Uterus (tissue), 2 donors: Measurements from ENCODE around the gene EYS.

ENCODE experiments used
- POLR2A ChIP-seq, 2 donors: fragments of 450-650 bp; IDR thresholded peaks; one replicate each; pipeline ENCODE4 v1.6.1; 2016; ENCODE audit warnings: antibody characterized with exemption in 2 of 2, mild to moderate bottlenecking in 1 of 2, moderate library complexity in 1 of 2
- TF ChIP-seq, protein P1 (sequence below), 4 experiments: fragments of 200-600 bp in 2 of 4; fragments of 450-650 bp in 2 of 4; sonication (generic) in 2 of 4; IDR thresholded peaks; one replicate each; pipeline ENCODE4 v1.5.1; 2016 to 2019; ENCODE audit warnings: antibody characterized with exemption in 4 of 4, mild to moderate bottlenecking in 2 of 4, moderate library complexity in 1 of 4

DNA sequence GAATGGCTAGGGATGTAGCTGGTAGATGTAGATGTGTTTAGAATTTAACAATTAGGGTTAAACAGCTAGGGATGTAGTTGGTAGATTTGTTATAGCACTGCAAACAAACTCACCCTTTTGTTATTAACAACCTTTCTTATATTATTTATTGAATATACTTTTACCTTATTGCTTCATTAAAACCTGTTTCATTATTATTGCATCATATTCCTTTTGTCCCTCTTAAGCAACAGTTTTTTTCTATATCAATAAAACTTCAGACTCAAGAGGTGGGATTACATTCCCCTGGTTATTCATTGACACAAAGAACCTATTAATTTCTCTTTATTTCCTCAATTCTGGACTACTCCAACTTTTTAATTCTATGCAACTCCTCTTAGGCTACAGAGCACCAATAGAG, 661.2 kb downstream of the EYS start:
- TF ChIP-seq, protein P1, sequence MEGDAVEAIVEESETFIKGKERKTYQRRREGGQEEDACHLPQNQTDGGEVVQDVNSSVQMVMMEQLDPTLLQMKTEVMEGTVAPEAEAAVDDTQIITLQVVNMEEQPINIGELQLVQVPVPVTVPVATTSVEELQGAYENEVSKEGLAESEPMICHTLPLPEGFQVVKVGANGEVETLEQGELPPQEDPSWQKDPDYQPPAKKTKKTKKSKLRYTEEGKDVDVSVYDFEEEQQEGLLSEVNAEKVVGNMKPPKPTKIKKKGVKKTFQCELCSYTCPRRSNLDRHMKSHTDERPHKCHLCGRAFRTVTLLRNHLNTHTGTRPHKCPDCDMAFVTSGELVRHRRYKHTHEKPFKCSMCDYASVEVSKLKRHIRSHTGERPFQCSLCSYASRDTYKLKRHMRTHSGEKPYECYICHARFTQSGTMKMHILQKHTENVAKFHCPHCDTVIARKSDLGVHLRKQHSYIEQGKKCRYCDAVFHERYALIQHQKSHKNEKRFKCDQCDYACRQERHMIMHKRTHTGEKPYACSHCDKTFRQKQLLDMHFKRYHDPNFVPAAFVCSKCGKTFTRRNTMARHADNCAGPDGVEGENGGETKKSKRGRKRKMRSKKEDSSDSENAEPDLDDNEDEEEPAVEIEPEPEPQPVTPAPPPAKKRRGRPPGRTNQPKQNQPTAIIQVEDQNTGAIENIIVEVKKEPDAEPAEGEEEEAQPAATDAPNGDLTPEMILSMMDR (IDR thresholded peaks at IDR 0.05): no peak
- no peak for TF ChIP-seq POLR2A (IDR thresholded peaks at IDR 0.05)
